ENCODE data around the gene NBL1.

Gene NBL1

DNA sequence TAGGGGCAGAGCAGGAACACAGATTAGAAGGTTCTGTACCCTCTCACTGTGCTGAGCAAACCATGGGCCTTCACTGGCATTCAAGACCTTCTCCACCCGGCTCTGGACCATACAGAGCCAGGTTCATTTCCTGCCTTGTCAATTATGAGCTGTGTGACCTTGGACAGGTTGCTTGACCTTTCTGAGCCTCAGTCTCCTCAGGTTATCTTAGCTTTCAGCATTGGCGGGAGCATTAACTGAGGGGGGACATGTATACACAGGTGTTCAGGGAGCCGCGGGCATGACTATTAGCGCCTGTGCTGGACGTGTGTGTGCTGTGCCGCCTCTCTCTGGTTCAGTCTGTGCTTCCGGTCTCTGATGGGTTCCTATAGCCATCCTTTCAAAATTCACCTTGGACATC, 52.7 kb downstream of the NBL1 start:
- no peak for DNase-seq (ENCODE audit: low spot score)

DNA sequence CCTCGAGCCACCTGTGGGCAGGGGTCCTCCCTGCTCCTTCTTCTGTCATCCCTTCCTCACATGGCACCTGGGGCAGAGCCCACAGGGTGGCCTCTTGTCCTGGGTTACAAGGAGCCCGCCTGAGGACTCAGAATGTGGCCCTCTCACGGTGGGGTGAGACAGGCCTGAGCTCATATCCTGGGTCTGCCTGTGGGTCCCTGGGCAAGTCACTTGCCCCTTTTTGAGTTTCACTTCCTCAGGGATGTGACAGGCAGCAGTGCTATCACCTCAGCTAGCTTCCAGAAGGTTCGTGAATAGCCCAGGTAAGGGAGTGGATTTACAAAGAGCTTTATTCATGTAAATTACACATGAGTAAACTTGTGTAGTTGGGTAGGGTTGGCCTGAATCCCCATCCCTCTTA, 54.1 kb downstream of the NBL1 start:
- no peak for DNase-seq (ENCODE audit: low spot score)

DNA sequence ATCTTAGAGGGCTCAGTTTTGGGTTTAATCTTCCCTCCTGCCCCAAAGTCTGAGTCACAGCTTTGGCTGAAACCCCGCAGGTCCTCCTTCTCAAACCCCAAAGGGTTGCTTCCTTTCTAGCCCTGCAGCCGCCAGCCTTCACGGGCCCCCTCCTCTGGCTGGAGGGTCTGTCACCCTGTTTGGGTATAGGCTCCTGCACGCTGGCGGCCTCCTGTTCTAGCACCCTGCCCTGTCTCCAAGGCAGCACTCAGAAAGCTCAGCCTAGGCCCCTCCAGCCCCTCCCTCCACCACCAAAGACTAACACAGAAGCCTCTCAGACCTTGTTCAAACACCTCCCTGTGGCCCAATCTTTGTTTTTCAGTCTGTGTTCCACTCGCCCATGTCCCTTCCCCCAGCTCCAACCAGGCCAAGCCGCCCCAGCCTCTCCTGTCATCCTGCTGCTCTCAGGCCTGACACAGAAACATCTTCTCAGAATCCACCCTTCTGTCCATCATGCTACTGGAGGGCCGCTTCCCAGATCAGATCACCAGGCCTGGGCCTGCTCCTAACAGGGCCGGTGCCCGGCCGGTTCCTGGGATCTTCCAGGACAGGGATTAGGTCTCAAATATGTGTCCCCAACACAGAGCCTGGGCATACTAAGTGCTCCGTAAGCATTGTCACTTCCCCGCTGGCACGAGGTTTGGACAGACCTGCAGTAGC, 56.1 kb downstream of the NBL1 start:
- no peak for DNase-seq (ENCODE audit: low spot score)

DNA sequence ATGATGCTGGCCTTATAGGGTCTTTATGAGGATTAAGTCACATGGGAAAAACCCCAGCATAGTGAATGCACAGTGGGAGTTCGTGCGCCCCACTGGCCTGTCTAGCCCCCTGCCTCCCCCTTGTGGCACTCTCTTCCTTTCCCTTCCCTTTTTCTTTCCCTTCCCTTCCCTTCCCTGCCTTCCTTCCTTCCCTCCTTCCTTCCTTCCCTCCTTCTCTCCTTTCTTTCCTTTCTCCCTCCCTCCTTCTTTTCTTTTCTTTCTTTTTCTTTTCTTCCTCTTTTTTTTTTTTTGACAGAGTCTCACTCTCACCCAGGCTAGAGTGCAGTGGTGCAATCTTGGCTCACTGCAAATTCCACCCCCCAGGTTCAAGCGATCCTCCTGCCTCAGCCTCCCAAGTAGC, 59.2 kb downstream of the NBL1 start:
- no peak for DNase-seq (ENCODE audit: low spot score)

DNA sequence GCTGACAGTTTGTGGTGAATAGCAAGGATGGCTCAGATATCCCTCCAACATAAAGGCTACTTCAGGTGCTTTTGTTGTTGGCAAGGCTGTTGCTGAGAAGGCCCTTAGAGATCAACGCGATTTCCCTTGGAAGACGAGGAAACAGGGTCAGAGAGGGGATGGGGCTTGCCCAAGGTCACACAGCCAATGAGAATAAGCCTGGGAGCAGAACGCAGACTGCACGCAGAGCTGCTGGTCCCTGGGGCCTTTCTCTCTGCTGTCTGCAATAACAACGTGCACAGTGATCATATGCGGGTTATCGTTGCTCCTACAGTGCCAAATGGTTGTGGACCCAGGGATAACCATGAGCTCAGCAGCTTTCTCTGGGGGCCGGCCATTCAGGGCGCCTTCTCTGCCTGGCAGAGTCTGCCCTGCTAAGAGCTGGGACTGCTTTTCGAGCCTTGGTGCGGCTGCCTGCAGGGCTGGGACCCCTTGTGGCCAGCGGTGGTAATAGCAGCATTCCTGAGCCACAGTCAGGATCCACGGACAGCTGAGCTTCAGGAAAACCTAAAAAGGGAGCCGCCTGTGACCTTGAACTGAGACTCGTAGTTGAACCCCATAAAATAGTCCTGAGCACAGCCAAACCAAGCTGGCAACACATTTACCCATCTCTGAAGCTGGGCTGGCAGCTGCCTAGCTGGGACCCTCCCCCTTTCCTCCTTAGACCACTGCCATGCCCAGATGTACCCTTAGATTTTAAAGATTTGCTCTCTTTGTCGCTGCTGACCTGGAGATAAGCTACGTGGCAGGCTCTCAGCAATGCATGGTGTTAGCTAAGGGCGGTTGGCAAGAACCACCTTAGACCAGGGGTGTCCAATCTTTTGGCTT, 60.4 kb downstream of the NBL1 start:
- peak; percentile 63 for DNase-seq (ENCODE audit: low spot score)

DNA sequence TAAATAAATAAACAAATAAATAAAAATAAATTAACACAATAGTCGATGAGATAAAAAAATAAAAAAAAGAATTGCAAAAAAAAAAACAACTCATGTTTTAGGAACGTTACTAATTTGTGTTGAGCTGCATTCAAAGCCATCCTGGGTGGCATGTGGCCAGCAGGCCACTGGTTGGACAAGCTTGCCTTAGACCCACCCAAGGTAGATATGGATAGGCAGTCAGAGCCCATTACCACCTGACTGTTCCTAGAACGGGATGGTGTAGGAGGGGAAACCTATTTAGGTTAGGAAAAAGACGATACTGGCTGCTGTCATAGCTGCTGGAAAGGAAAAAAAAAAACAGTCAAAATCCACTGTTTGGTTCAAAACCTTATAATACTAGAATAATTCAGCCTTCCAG, 61.4 kb downstream of the NBL1 start:
- DNase-seq (ENCODE audit: low spot score), result no peak

DNA sequence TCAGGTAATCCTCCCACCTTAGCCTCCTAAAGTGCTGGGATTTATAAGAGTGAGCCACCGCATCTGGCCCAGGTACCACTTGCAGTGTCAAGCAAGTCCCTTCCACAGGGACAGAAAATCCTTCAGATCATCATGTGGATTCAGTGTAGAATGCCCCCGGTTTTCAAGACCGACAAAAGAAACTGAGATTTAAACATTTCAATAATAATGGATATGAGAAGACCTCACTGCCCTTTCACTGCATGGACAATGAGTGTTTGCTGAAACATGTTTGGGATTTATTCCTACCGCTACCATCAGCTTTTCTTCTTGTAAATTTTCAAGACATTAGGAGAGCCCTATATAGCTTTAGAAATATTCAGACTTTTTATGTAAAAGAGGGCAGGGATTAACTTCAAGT, 62.0 kb downstream of the NBL1 start:
- no peak for DNase-seq (ENCODE audit: low spot score)
